Karpas-422 (cell line): ENCODE measurements around the gene LONRF2. TPM values are rescaled to one million over a fixed set of nuclear protein-coding genes. Genes with fewer than 3 reads are reported as not detected.

Experiments
- DNase-seq: peaks from one replicate; pipeline ENCODE4 v3.0.0-alpha.2; 2015
- H2AFZ ChIP-seq: fragments of 200-600 bp; sonication (generic); 2 replicates; pipeline ENCODE4 v1.6.1; 2014; ENCODE audit warnings: antibody characterized with exemption, low read length, mixed read lengths
- H3K27ac ChIP-seq: fragments of 200-600 bp; sonication (generic); 2 replicates; pipeline ENCODE4 v1.5.1; 2014; ENCODE audit warnings: mild to moderate bottlenecking, low read length, moderate library complexity
- H3K27me3 ChIP-seq: fragments of 200-600 bp; sonication (generic); 2 replicates; pipeline ENCODE4 v1.6.1; 2014; ENCODE audit warnings: low read length, mixed read lengths
- H3K36me3 ChIP-seq: fragments of 200-600 bp; sonication (generic); 2 replicates; pipeline ENCODE4 v1.6.1; 2014; ENCODE audit warnings: low read length, mixed read lengths; ENCODE audit not compliant: insufficient read depth
- H3K4me1 ChIP-seq: fragments of 200-600 bp; sonication (generic); 2 replicates; pipeline ENCODE4 v1.6.1; 2014; ENCODE audit warnings: mild to moderate bottlenecking, low read length, mixed read lengths
- H3K4me2 ChIP-seq: fragments of 200-600 bp; sonication (generic); 2 replicates; pipeline ENCODE4 v1.6.1; 2014; ENCODE audit warnings: low read length, low read depth, mild to moderate bottlenecking; ENCODE audit not compliant: poor library complexity, severe bottlenecking
- H3K4me3 ChIP-seq: fragments of 200-600 bp; sonication (generic); 2 replicates; pipeline ENCODE4 v1.5.1; 2014; ENCODE audit warnings: mild to moderate bottlenecking, antibody characterized with exemption, low read length, mixed read lengths
- H3K79me2 ChIP-seq: fragments of 200-600 bp; sonication (generic); 2 replicates; pipeline ENCODE4 v1.6.1; 2014; ENCODE audit warnings: mild to moderate bottlenecking, low read length, mixed read lengths
- H3K9ac ChIP-seq: fragments of 200-600 bp; sonication (generic); 2 replicates; pipeline ENCODE4 v1.6.0; 2014; ENCODE audit warnings: low read length
- H3K9me2 ChIP-seq: fragments of 200-600 bp; sonication (generic), shearing (Covaris generic); replicated peaks from 2 replicates; pipeline ENCODE4 v1.6.0; 2014; ENCODE audit warnings: mild to moderate bottlenecking, low read length, moderate library complexity; ENCODE audit not compliant: insufficient read depth
- H3K9me3 ChIP-seq: fragments of 300-700, 200-600 bp; sonication (generic); 2 replicates; pipeline ENCODE4 v1.6.1; 2014; ENCODE audit warnings: low read length, mixed read lengths
- H4K20me1 ChIP-seq: fragments of 200-600 bp; sonication (generic); 2 replicates; pipeline ENCODE4 v1.6.1; 2014; ENCODE audit warnings: mild to moderate bottlenecking, antibody characterized with exemption, low read length, low read depth; ENCODE audit not compliant: insufficient read depth
- total RNA-seq: library from RNA; depleted of rRNA; stranded (reverse); fragments of >200 nt; shearing (Covaris generic); gene quantifications from 2 replicates; pipeline ENCODE4 v1.2.3, GENCODE V29; 2014; ENCODE audit warnings: low replicate concordance

The LONRF2 gene
- total RNA-seq, 1 experiment from 2014 or later: not detected

- Histone ChIP-seq H3K4me2 (no peak overlapping the region), H3K9me3 (no peaks in the 10 kb centered on the region), H3K27me3 (peaks cover 3% of the 10 kb centered on the region; the same call in 1 of the 2 replicates), H3K27ac (no peak overlapping the region), H3K9me2 (no peaks in the 10 kb centered on the region), H3K79me2 (no peaks in the 10 kb centered on the region), H3K4me3 (no peak overlapping the region), H3K36me3 (no peaks in the 10 kb centered on the region), H3K4me1 (peaks cover 83% of the 10 kb centered on the region), H2AFZ (no peak overlapping the region), H3K9ac (no peak overlapping the region), H4K20me1 (no peaks in the 10 kb centered on the region)
- DNase-seq: no peak
These were observed 76.6 kb downstream of the LONRF2 start for GRCh38 chr2:100245681-100246080.

GRCh38 chr2:100244881-100245605 is 77.3 kb downstream of the LONRF2 start:
- no peaks in the 10 kb centered on the region for H3K36me3 ChIP-seq
- H3K9me2 ChIP-seq: no peaks in the 10 kb centered on the region
- no peaks in the 10 kb centered on the region for H3K9me3 ChIP-seq
- H3K9ac ChIP-seq: no peak overlapping the region
- no peaks in the 10 kb centered on the region for H3K79me2 ChIP-seq
- peaks cover 83% of the 10 kb centered on the region for H3K4me1 ChIP-seq
- no peak overlapping the region for H3K4me3 ChIP-seq
- no peak for DNase-seq
- H3K27me3 ChIP-seq: peaks cover 2% of the 10 kb centered on the region; the same call in 1 of the 2 replicates
- H2AFZ ChIP-seq: no peak overlapping the region
- H3K4me2 ChIP-seq: no peak overlapping the region
- no peaks in the 10 kb centered on the region for H4K20me1 ChIP-seq
- H3K27ac ChIP-seq: no peak overlapping the region

- peaks cover 2% of the 10 kb centered on the region; the same call in 1 of the 2 replicates for H3K27me3 ChIP-seq
- H3K79me2 ChIP-seq: no peaks in the 10 kb centered on the region
- H3K4me3 ChIP-seq: no peak overlapping the region
- DNase-seq: no peak
- H2AFZ ChIP-seq: no peak overlapping the region
- H3K4me1 ChIP-seq: peaks cover 80% of the 10 kb centered on the region
- no peak overlapping the region for H3K27ac ChIP-seq
- H3K9ac ChIP-seq: no peak overlapping the region
- H3K36me3 ChIP-seq: no peaks in the 10 kb centered on the region
- H3K9me3 ChIP-seq: no peaks in the 10 kb centered on the region
- no peaks in the 10 kb centered on the region for H4K20me1 ChIP-seq
- no peak overlapping the region for H3K4me2 ChIP-seq
- H3K9me2 ChIP-seq: no peaks in the 10 kb centered on the region
These were observed 78.7 kb downstream of the LONRF2 start for GRCh38 chr2:100243631-100244030.

DNA sequence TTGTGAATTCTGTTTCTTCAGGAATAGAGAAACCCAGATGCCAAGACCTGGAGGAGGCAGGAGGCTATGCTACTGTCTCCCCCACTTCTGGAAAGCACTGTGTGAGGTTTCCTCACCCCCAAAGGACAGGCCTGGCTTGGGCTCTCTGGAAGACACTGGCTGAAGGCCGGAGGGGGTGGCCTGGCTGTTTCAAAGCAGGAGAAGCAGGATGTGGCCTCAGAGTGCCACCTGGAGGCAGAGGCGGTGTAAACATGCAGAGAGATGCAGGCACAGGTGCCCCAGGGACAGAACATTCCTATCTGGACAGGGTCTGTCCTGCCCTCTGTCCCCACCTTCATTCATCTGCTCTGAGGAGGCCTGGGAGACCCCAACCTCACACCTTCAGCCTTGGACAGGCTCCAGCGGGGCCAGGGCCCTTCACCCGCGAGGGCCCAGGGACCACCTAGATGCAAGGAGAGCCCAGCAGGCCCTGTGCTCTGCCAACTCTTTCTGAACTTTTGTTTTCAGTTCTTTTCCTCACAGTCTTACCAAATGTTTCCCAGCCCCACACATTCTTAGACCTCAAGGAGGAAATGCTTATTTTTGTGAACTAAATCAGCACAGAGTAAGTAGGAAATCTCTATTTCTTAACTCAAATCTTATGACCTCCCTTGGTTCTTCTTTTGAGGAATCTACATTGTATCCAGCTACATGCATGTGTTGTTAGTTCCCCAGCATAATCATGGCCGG is 79.2 kb downstream of the LONRF2 start:
- H3K79me2 ChIP-seq: no peaks in the 10 kb centered on the region
- H3K4me3 ChIP-seq: no peak overlapping the region
- H4K20me1 ChIP-seq: no peaks in the 10 kb centered on the region
- peak; percentile 90 for DNase-seq
- H3K9me2 ChIP-seq: no peaks in the 10 kb centered on the region
- no peaks in the 10 kb centered on the region for H3K36me3 ChIP-seq
- H3K9ac ChIP-seq: peak overlapping the region; percentile 41; the same call in 1 of the 2 replicates
- peaks cover 2% of the 10 kb centered on the region; the same call in 1 of the 2 replicates for H3K27me3 ChIP-seq
- no peaks in the 10 kb centered on the region for H3K9me3 ChIP-seq
- no peak overlapping the region for H3K27ac ChIP-seq
- H3K4me1 ChIP-seq: peaks cover 81% of the 10 kb centered on the region
- peak overlapping the region; percentile 18 for H3K4me2 ChIP-seq
- no peak overlapping the region for H2AFZ ChIP-seq

DNA sequence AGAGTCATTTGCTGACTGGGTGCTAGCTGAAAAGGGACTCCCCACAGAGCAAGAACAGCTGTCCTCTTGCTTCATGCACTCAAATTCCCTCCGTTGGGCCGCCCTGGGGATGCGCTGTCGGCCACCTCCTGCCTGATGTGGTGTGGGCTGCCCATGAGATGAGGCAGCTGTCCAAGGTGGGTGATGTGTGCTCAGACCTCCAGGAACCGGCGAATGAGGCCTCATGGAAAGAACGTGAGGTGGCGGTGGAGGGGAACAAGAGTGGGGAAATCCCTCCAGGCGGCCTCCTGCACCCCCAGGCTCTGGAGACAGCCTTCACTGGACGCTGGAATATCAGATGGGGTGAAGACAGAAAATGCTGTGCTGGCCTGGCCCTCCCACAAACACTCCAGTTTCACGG is 79.8 kb downstream of the LONRF2 start:
- Histone ChIP-seq H3K79me2 (no peaks in the 10 kb centered on the region), H3K9me2 (no peaks in the 10 kb centered on the region), H2AFZ (no peak overlapping the region), H3K9me3 (no peaks in the 10 kb centered on the region), H3K27ac (no peak overlapping the region), H3K4me2 (peak overlapping the region; percentile 18), H3K27me3 (peaks cover 2% of the 10 kb centered on the region; the same call in 1 of the 2 replicates), H3K36me3 (no peaks in the 10 kb centered on the region), H3K4me3 (no peak overlapping the region), H3K9ac (peak overlapping the region; percentile 41; the same call in 1 of the 2 replicates), H3K4me1 (peaks cover 81% of the 10 kb centered on the region), H4K20me1 (no peaks in the 10 kb centered on the region)
- no peak for DNase-seq

DNA sequence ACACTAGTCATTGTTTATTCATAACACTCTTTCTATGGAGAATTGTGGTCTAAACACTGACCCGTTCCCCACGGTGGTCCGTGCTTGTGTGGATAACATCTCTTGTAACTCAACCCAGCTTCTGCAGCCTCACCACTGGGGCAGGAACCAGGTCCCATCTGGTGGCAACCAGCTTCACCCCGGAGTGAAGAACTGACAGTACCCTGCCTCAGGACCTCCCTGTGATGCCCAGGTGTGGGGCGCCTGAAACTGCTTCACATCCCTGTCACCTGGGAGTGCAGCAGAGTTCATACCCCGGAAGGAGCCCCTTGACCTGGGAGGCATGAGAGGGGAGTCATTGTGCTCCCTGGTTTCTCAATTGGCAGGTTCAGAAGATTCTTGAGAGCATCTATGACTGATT is 81.1 kb downstream of the LONRF2 start:
- Histone ChIP-seq H3K9me2 (no peaks in the 10 kb centered on the region), H3K4me2 (no peak overlapping the region), H3K36me3 (no peaks in the 10 kb centered on the region), H4K20me1 (no peaks in the 10 kb centered on the region), H3K9ac (no peak overlapping the region), H3K27ac (no peak overlapping the region), H3K27me3 (no peaks in the 10 kb centered on the region; the same call in 1 of the 2 replicates), H3K4me1 (peaks cover 81% of the 10 kb centered on the region), H3K79me2 (no peaks in the 10 kb centered on the region), H3K4me3 (no peak overlapping the region), H2AFZ (no peak overlapping the region), H3K9me3 (no peaks in the 10 kb centered on the region)
- no peak for DNase-seq

GRCh38 chr2:100240386-100240785 is 81.9 kb downstream of the LONRF2 start:
- H3K9ac ChIP-seq: no peak overlapping the region
- H3K4me1 ChIP-seq: peaks cover 81% of the 10 kb centered on the region
- H3K9me2 ChIP-seq: no peaks in the 10 kb centered on the region
- no peak overlapping the region for H3K27ac ChIP-seq
- H3K4me3 ChIP-seq: no peak overlapping the region
- H3K4me2 ChIP-seq: no peak overlapping the region
- H2AFZ ChIP-seq: no peak overlapping the region
- no peaks in the 10 kb centered on the region for H4K20me1 ChIP-seq
- no peaks in the 10 kb centered on the region for H3K9me3 ChIP-seq
- no peaks in the 10 kb centered on the region for H3K79me2 ChIP-seq
- H3K36me3 ChIP-seq: no peaks in the 10 kb centered on the region
- DNase-seq: no peak
- H3K27me3 ChIP-seq: no peaks in the 10 kb centered on the region

DNA sequence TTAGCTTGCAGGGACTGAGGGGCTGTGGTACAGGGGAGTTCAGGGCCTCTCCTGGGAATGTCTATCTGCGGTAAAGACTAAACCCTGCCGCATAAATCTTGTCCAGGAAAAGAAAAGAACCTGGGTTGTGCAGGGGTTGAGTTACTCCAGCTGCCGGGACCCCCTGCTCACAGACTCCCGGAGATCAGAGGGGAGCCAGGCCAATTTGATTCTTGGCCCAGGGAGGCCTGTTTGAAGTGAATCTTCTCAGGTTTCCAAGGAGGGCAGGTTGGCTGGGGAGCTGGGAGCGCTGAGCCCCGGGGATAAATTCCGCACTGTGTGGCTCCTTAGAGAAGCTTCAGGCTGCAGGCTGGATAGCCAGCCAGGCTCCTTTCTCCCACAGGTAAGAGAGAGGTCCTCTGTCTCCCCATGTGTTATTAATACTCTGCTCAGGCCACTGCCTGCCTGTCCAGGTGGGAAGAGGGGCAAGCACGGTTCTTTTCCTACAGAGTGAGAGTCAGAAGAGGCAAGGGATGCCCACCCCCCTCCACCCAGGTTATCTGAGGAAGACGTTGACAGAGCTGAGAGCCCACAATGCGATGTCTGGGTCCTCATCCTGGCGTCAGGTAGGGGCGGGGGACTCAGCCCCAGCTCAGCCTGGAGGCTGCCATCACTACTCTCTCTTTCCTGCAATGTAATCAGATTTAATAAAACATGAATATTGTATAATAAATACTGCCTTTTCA is 82.7 kb downstream of the LONRF2 start:
- peaks cover 81% of the 10 kb centered on the region for H3K4me1 ChIP-seq
- no peaks in the 10 kb centered on the region for H3K36me3 ChIP-seq
- H3K9me2 ChIP-seq: no peaks in the 10 kb centered on the region
- H4K20me1 ChIP-seq: no peaks in the 10 kb centered on the region
- no peak overlapping the region for H2AFZ ChIP-seq
- H3K9me3 ChIP-seq: no peaks in the 10 kb centered on the region
- H3K9ac ChIP-seq: no peak overlapping the region
- no peaks in the 10 kb centered on the region for H3K27me3 ChIP-seq
- no peak overlapping the region for H3K27ac ChIP-seq
- H3K4me2 ChIP-seq: no peak overlapping the region
- no peaks in the 10 kb centered on the region for H3K79me2 ChIP-seq
- no peak overlapping the region for H3K4me3 ChIP-seq
- DNase-seq: no peak
